ENCODE data around the gene KLHL40. TPM values are rescaled to one million over a fixed set of nuclear protein-coding genes. Genes with fewer than 3 reads are reported as not detected.

Gene KLHL40, protein sequence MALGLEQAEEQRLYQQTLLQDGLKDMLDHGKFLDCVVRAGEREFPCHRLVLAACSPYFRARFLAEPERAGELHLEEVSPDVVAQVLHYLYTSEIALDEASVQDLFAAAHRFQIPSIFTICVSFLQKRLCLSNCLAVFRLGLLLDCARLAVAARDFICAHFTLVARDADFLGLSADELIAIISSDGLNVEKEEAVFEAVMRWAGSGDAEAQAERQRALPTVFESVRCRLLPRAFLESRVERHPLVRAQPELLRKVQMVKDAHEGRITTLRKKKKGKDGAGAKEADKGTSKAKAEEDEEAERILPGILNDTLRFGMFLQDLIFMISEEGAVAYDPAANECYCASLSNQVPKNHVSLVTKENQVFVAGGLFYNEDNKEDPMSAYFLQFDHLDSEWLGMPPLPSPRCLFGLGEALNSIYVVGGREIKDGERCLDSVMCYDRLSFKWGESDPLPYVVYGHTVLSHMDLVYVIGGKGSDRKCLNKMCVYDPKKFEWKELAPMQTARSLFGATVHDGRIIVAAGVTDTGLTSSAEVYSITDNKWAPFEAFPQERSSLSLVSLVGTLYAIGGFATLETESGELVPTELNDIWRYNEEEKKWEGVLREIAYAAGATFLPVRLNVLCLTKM
- total RNA-seq = under 1 TPM in 1 of 4 donors, not detected in 3; 0.17 TPM

DNA sequence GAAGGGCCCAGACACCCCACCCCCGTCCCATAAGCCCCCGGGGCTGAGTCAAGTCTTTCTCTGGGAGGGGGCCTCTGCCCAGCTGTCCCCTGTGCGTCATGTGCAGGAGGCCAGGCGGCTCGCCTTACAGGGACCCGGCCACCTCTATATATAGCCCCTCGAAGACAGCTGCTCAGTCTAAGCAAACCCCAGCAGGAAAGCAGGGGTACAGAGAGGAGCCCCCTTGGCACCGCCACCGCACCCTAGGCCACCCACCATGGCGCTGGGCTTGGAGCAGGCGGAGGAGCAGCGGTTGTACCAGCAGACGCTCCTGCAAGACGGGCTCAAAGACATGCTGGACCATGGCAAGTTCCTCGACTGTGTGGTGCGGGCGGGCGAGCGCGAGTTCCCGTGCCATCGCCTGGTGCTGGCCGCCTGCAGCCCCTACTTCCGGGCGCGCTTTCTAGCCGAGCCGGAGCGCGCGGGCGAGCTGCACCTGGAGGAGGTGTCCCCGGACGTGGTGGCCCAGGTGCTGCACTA lies at the start of gene KLHL40:
TSS of gene KLHL40 (plus strand) at position 175 of the 519 bp plus-strand sequence. CDS start at position 257, 82 bp downstream.
- intact Hi-C loops (cut with DNase I) = no loop called here
- 53% methylated on average over 8 of the region's 34 CpGs for WGBS
- Histone ChIP-seq H3K9me3 (no peaks in the 10 kb centered on the region), H3K4me3 (peak within 1 kb of the TSS; percentile 35 to 45 (median 37)), H3K4me1 (peaks cover 16 to 38% (median 33%) of the 10 kb centered on the region in 4 donors), H3K36me3 (no peaks in the 10 kb centered on the region), H3K27me3 (peaks cover 0 to 23% (median 0%) of the 10 kb centered on the region in 4 donors), H3K27ac (replicated peaks in 1 of 4) (peak within 1 kb of the TSS; percentile 22 to 55 (median 38))
- no peak for DNase-seq (ENCODE audit: extremely low spot score)
- peak; percentile 73 for TF ChIP-seq POLR2A (IDR thresholded peaks at IDR 0.05; ENCODE audit: low read depth)
- TF ChIP-seq, protein P1, sequence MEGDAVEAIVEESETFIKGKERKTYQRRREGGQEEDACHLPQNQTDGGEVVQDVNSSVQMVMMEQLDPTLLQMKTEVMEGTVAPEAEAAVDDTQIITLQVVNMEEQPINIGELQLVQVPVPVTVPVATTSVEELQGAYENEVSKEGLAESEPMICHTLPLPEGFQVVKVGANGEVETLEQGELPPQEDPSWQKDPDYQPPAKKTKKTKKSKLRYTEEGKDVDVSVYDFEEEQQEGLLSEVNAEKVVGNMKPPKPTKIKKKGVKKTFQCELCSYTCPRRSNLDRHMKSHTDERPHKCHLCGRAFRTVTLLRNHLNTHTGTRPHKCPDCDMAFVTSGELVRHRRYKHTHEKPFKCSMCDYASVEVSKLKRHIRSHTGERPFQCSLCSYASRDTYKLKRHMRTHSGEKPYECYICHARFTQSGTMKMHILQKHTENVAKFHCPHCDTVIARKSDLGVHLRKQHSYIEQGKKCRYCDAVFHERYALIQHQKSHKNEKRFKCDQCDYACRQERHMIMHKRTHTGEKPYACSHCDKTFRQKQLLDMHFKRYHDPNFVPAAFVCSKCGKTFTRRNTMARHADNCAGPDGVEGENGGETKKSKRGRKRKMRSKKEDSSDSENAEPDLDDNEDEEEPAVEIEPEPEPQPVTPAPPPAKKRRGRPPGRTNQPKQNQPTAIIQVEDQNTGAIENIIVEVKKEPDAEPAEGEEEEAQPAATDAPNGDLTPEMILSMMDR (IDR thresholded peaks at IDR 0.05) = no peak

DNA sequence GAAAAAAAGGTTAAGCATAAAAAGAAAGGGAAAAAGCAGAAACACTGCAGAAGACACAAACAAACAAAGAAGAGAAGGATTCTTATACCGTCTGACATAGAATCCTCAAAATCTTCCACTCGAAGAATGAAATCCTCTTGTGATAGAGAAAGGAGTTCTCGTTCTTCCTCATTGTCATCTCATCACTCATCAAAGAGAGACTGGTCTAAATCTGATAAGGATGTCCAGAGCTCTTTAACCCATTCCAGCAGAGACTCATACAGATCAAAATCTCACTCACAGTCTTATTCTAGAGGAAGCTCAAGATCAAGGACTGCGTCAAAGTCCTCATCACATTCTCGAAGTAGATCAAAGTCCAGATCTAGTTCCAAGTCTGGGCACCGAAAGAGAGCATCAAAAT lies 48.3 kb upstream of the KLHL40 start:
- WGBS = 85% methylated on average over 6 of the region's 6 CpGs
- H3K27ac ChIP-seq (replicated peaks in 1 of 4) = no peak overlapping the region

DNA sequence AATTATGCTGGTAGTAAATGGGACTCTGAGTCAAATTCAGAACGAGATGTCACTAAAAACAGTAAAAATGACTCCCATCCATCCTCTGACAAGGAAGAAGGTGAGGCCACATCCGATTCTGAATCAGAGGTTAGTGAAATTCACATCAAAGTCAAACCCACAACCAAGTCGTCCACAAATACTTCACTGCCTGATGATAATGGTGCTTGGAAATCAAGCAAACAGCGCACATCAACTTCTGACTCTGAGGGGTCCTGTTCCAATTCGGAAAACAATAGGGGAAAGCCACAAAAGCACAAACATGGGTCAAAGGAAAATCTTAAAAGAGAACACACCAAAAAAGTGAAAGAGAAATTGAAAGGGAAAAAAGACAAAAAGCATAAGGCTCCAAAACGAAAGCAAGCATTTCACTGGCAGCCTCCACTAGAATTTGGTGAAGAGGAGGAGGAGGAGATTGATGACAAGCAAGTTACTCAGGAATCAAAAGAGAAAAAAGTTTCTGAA lies 46.9 kb upstream of the KLHL40 start:
- no peak overlapping the region for H3K4me3 ChIP-seq
- peaks cover 0 to 14% (median 0%) of the 10 kb centered on the region in 4 donors for H3K4me1 ChIP-seq
- H3K36me3 ChIP-seq = peaks cover 76 to 100% (median 94%) of the 10 kb centered on the region in 4 donors
- 73% methylated on average over 6 of the region's 6 CpGs for WGBS
- H3K27me3 ChIP-seq = no peaks in the 10 kb centered on the region
- DNase-seq (ENCODE audit: extremely low spot score) = no peak
- H3K9me3 ChIP-seq = no peaks in the 10 kb centered on the region
- H3K27ac ChIP-seq (replicated peaks in 1 of 4) = peak overlapping the region in 2 of 4 donors; percentile 10 to 11
- TF ChIP-seq EP300 (IDR thresholded peaks at IDR 0.05) = no peak
- intact Hi-C loops (cut with DNase I) = no loop called here

More for the DNA sequence above, 48.3 kb upstream of the KLHL40 start:
- H3K36me3 ChIP-seq = peaks cover 77 to 100% (median 95%) of the 10 kb centered on the region in 4 donors
- no peak for DNase-seq (ENCODE audit: extremely low spot score)
- intact Hi-C loops (cut with DNase I) = no loop called here
- no peaks in the 10 kb centered on the region for H3K9me3 ChIP-seq
- TF ChIP-seq EP300 (IDR thresholded peaks at IDR 0.05) (no peak), POLR2A (IDR thresholded peaks at IDR 0.05; ENCODE audit: low read depth) (no peak), POLR2AphosphoS5 (IDR thresholded peaks at IDR 0.05) (no peak)
- TF ChIP-seq, protein P1 (IDR thresholded peaks at IDR 0.05) = no peak
- H3K27me3 ChIP-seq = no peaks in the 10 kb centered on the region
- H3K4me3 ChIP-seq = no peak overlapping the region
- peaks cover 0 to 14% (median 2%) of the 10 kb centered on the region in 4 donors for H3K4me1 ChIP-seq

DNA sequence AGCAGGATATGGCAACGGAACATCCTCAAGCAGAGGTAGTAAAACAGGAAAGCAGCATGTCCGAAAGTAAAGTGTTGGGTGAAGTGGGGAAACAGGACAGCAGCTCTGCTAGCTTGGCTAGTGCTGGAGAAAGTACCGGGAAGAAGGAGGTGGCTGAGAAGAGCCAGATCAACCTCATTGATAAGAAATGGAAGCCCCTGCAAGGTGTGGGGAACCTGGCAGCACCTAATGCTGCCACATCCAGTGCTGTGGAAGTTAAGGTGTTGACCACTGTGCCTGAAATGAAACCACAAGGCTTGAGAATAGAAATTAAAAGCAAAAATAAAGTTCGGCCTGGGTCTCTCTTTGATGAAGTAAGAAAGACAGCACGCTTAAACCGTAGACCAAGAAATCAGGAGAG lies 46.1 kb upstream of the KLHL40 start:
- TF ChIP-seq, protein P1 (IDR thresholded peaks at IDR 0.05) = no peak
- no peak for TF ChIP-seq EP300 (IDR thresholded peaks at IDR 0.05)
- TF ChIP-seq POLR2A (IDR thresholded peaks at IDR 0.05; ENCODE audit: low read depth) = no peak
- TF ChIP-seq POLR2AphosphoS5 (IDR thresholded peaks at IDR 0.05) = no peak
- Histone ChIP-seq H3K27me3 (no peaks in the 10 kb centered on the region), H3K36me3 (peaks cover 75 to 100% (median 94%) of the 10 kb centered on the region in 4 donors), H3K4me1 (peaks cover 0 to 14% (median 0%) of the 10 kb centered on the region in 4 donors), H3K9me3 (no peaks in the 10 kb centered on the region), H3K27ac (replicated peaks in 1 of 4) (peak overlapping the region in 1 of 4 donors; percentile 36), H3K4me3 (no peak overlapping the region)
- intact Hi-C loops (cut with DNase I) = no loop called here
- DNase-seq (ENCODE audit: extremely low spot score) = no peak
- 87% methylated on average over 6 of the region's 6 CpGs for WGBS

DNA sequence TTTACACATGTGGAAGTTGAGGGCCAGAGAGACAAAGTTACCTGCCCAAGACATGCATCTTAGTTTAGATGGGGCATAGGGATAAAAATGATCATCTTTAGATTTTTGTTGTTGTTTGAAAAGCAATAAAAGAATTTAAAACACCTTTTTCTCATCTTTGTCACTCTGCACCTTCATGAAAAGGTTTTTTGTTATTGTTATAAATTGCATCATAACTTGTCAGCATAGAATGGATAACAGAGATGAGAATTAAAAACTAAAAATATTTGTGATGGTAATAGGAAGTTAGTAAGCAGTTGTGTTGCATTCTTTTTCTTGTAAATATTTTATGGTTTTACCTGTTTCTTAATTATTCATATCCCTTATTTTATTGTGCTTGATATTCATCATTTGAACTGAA lies 45.2 kb upstream of the KLHL40 start:
- no peaks in the 10 kb centered on the region for H3K27me3 ChIP-seq
- H3K4me1 ChIP-seq = peaks cover 0 to 14% (median 0%) of the 10 kb centered on the region in 4 donors
- H3K4me3 ChIP-seq = no peak overlapping the region
- intact Hi-C loops (cut with DNase I) = no loop called here
- no peak overlapping the region for H3K27ac ChIP-seq (replicated peaks in 1 of 4)
- DNase-seq (ENCODE audit: extremely low spot score) = no peak
- no peaks in the 10 kb centered on the region for H3K9me3 ChIP-seq
- TF ChIP-seq POLR2AphosphoS5 (IDR thresholded peaks at IDR 0.05) = no peak
- TF ChIP-seq EP300 (IDR thresholded peaks at IDR 0.05) = no peak
- no peak for TF ChIP-seq POLR2A (IDR thresholded peaks at IDR 0.05; ENCODE audit: low read depth)
- TF ChIP-seq, protein P1 (IDR thresholded peaks at IDR 0.05) = no peak
- H3K36me3 ChIP-seq = peaks cover 72 to 100% (median 94%) of the 10 kb centered on the region in 4 donors

Data from esophagus muscularis mucosa (tissue), 4 donors.